GM21360 (cell line): Measurements from ENCODE around the gene LY6G6D.

ENCODE experiments used
- ATAC-seq: cut with Tn5 transposase; IDR thresholded peaks from one replicate; pipeline ENCODE4 v1.9.1; 2021; ENCODE audit warnings: mild to moderate bottlenecking, moderate library complexity; ENCODE audit not compliant: unreplicated experiment

LY6G6D gene

DNA sequence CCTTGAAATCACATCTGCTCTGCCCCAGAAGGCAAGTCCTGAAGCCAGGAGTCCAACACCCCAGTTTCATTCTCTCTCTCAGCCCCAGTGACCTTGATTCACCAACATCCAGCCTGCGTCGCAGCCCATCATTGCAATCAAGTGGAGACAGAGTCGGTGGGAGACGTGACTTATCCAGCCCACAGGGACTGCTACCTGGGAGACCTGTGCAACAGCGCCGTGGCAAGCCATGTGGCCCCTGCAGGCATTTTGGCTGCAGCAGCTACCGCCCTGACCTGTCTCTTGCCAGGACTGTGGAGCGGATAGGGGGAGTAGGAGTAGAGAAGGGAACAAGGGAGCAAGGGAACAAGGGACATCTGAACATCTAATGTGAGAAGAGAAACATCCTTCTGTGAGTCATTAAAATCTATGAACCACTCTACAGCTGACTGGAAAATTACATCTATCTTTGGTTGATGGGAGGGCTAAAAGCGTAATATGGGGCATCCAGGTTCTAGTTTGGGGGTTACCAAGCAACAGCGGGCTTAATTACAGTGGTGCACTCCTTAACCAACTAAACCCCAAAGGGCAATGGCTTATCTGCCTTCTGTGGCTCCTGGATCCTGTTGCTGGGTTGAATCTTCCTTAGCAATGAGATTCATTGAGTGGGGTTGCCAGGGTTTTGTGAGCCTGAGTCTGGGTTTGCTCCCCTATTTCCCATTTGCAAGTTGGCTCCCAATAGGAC is 2.5 kb downstream of the LY6G6D start:
- ATAC-seq: no peak

DNA sequence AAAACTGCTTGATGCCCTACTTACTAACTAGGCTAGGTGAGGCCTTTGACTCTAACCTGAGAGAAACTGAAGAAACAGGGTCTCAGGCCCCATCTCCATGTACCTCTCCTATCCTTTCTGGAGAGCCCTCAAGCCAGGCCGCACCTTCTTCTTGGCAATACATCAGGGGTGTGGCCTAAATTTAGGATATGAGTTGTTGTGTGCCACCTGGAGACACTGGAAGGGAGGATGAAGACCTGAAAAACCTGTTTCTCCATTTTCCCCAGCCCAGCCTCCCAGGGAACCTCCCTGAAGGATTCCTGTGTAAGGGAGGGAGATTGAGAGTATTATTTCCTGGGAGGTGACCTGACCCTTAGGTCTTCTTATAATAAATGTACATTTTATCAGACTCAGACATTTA is 3.1 kb downstream of the LY6G6D start:
- no peak for ATAC-seq

DNA sequence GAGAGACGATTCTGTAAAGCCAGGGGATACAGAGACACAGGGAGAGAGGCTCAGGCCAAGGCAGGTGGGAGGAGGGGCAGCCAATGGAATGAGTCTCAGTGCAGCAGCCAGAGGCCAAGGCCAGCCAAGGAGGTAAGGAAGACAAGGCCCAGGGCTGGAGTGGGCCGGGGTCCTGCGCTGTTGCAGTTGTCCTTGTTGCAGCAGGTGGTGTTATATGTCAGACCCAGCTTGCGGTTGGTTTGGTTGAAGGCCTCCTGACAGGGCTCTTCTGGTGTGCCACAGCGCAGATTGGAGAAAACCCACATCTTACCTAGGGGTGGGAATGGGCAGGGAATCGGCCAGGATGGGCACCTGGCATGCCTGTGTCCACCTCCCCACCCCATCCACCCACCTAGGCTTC is 3.9 kb downstream of the LY6G6D start:
- ATAC-seq: no peak

DNA sequence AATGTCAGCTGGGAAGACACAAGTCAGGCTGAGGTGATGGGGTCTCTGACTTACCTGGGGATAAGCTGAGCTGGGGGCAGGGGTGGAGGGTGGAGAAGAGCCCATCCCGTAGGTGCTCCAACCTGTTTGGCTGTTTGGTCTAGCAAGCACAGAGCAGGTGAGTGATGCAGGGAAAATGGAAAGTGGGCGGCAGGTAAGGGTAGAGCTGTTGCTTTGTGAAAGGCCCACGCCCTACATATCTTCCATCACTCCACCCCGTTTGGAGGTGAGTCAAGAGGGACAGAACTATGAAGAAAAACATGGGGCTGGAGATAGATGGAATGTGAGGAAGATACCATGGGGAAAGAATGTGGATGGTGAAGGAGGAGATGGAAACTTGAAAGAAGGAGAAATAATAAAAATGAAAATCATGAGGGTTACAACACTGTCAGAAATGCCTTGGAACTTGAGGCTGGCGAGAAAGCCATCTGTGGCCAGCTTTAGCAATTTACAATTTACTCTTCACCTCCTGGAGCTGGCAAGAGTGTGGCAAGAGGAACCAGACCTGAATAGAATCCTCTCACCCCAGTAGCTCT is 5.1 kb downstream of the LY6G6D start:
- ATAC-seq: no peak

DNA sequence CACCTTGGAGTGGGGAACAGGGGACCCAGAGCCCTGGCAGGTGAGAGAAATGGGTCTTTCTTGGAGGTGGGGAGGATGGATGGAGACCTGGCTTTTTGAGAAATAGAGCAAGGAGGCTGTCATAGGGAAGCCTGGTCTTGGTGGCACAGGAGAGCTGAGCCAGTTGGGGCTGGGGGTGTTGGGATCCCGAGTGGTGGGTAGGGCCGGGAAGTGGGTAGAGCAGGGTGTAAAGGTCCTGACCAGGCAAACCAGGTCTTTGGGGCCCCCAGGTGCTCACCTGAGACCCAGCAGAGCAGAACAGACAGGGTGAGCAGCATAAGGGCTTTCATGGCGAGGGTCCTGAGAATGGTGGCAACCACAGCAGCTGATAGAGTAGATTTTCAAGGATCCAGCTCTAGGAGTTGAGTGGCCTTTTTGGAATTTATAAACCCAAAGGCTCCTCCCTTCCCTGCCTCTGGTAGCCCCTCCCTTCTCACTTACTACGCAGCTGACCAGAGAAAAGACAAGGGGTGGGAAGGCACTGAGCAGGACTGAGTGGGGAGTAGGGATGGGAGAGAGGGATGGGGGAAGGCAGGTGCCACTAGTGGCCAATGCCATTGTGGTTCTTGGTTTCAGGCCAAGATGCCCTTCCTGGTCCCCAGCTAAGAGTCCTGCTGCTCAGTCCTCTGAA is 6.3 kb downstream of the LY6G6D start, which contains the start of gene LY6G6C:
Gene LY6G6C, minus strand, starts transcription at position 396 of the 670 bp plus-strand sequence. Its CDS starts 67 bp downstream, at position 329.
- no peak for ATAC-seq

DNA sequence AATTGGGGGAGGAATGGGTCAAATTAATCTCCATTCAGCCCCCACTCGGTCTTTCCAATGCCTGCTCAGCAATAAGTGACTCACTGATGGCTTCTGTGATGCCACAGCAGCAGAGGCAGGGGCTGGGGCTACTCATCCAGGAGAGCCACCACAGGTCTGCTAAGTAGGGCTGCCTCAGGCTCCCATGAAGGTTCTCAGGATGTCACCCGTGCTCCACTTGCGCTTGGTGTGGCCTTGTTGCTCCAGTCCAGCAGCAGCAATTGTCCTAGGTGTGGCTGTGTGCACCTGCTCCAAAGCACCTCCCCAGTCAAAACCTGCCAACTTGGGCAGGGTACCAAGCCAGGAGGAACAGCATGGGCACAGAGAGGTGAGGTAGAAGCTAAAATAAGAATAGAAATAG is 7.0 kb downstream of the LY6G6D start:
- no peak for ATAC-seq

DNA sequence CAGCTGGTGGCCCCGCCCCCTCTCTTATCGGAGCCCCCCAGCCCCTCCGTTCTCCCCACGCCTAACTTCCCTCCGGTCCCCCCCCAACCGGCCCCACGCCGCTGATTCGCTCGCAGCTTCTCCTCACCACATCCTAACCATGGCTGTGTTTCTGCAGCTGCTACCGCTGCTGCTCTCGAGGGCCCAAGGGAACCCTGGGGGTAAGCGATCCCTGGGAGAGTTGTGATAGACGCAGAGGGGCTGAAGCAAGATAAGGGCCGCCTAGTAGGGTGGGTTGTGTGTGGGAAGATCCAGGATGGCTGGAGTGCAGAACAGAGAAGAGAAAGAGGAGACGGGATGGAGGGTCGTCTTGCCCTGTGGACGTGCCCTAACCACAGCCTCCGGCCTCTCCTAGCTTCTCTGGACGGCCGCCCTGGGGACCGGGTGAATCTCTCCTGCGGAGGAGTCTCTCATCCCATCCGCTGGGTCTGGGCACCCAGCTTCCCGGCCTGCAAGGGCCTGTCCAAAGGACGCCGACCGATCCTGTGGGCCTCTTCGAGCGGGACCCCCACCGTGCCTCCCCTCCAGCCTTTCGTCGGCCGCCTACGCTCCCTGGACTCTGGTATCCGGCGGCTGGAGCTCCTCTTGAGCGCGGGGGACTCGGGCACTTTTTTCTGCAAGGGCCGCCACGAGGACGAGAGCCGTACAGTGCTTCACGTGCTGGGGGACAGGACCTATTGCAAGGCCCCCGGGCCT is 8.3 kb downstream of the LY6G6D start, which contains the start of gene MPIG6B:
Gene MPIG6B, plus strand, starts transcription at position 129 of the 735 bp plus-strand sequence. Its CDS starts 11 bp downstream, at position 140.
- ATAC-seq: no peak

DNA sequence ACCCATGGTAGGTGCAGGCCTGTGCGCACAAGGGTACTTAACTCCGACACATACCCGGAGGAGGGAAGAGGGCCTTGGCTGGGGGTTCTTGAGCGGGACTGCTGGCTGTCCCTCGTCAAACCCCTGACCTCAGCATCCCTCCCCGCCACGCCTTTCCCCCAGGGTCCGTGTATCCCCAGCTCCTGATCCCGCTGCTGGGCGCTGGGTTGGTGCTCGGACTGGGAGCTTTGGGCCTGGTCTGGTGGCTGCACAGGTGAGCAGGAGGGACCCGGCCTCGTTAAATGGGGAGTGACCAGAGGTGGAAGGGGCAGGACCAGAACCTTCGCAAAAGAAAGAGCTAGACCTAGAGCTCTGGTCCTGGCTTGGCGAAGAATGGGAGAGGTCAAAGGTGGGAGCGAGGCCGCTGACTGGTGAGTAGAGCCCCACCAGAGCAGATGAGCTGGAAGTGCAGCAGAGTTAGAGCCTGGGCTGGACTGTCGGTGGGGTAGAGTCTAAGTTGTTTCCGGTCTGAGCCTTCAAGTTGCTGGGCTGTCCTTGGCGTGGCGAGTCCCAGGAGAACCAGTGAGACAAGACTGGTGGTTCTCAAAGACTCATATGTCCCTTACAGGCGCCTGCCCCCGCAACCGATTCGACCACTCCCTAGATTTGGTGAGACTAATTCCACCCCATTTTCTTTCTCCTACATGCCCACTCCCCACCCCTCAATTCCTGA is 9.0 kb downstream of the LY6G6D start:
- ATAC-seq: no peak

DNA sequence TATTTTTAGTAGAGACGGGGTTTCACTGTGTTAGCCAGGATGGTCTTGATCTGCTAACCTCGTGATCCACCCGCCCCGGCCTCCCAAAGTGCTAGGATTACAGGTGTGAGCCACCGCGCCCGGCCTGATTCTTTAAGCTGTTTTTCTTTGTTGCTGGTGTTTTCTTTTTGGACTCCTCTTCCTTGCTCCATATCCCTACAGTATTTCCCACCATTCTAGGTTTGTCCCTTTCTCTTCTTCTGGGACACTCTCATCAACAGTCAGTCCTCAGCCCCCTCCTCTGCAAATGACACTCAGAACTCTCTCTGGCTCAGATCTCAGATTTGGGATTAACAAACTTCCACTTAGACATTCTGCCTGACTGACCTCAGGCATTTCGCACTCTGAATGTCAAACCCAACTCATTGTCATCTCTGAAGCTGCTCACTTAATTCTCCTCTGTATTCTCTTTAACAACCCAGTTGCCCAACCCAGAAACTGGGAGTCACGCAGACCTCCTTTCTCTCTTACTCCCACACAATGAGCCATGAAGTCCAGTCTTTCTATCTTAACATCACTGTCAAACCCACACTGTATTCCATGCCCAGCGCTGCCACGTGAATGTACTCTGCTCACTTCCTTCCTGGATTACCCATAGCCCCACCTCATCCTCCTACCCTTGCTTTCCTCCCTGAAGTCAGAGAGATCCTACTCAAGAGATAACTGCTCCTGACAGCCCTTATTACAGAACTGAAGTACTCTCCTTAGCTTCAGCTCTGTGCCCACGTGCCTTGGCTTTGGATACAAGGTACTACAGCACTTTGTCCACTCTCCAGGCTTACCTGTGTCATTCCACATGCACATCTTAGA is 10.6 kb downstream of the LY6G6D start:
- ATAC-seq: no peak

DNA sequence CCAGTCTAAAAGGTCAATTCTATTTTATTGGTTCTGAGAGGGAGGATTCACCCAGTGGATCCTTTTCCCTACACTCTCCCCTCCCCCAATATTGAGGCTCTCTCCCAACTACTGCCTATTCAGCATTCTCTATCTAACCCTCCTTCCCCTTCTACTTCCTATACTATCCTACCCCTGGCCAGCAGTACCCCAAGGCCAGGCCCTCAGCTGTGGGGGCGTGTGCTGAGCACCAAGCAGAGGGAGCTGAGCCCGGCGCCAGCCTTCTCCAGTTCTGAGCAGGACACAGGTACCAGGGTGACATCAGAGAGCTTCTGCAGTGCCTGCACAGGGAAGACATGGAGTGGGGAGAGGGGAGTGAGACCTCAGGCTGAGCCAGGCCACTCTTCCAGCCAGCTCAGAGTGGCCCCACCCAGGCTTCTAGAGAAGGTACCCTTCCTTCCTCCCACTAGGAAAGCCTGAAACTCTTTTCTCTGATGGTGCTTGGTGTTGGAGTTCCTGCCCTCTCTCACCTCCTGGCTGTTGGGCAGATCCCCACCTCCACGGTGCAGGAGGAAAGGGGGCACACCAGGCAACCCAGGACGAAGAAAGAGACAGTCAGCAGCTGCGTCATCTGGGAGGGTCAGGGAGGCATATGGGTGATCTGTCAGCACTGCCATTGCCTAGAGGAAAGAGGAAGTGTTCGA is 12.0 kb downstream of the LY6G6D start:
- ATAC-seq: no peak

DNA sequence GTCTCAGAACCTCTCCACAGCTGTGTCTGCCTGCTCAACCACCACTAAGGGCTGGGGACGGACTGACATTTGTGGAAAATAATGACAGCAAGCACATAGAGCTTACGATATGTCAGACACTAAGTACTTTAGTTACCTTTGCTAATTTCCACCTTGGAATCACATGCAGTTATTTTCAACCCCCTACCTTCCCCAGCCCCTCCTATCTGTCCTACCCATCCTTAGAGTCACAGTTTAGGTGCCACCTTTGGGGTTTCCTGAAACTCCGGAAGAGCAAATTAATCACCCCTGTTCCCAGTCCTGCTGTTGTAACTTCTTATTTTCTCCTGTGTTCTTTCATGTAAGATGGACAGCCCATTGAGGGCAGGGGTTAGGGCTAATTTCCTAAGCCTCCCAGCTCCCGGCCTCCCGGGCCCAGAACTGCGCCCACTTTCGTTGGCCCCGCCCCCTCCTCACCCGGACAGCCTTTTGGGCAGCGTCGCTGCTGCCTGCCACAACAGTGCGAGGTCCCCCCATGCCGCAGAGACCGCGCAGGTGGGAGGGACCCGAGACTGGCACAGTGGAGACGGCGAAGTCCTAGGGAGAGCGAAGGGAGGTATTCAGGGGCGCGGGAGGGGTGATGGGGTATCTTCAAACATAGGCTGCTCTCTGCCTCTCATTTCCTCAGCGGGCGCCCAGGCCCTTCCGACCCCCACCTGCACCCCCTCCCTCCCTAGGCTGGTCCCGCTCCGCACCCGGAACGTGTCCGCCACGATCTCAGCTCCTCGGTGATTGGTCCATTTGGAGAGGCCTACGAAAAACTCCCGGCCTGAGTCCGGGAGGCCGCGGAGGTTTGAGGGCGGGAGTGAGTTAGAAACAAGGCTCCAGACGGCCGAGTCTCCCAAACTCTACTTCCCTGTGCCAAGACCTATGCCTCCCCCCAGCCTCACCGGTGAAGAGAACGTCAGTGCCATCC is 12.8 kb downstream of the LY6G6D start:
- ATAC-seq: no peak

DNA sequence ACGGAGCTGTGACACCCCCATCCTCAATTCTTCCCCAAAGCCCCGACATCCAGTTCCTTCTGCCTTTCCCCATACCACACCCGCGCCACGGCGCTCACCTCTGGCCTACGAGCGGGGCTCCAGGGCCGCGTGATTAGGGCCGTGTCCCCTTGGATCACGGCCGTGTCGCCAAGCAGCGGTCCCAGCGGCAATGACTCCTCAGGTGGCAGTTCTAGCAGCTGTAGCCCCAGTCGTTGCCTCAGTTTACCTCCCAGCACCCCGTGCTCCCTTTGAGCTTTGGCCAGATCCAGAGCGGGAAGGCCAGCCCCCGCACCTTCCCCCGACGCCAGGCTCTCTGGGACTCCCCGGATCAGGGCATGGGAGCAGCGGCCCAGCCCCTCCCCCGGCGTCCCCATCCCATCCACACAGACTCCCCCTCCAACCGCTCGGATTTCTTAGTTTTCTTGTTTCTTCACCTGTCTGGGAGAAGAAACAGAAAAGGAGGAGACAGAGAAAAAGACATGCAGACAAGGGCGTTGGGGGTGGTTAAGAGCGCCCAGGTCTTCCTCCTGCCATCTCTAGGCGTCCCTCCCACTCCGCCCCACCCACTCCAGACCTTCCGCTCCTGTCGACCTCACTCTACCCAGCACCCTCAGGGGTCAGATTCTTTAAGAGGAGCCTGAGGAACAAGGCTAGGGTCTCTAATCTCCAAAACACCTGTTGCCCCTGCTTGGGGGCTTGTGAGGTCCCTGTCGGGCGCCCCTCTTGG is 13.8 kb downstream of the LY6G6D start, which contains the start of gene DDAH2:
Gene DDAH2, minus strand, starts transcription at position 533 of the 748 bp plus-strand sequence. Its CDS starts 138 bp downstream, at position 395.
- no peak for ATAC-seq

DNA sequence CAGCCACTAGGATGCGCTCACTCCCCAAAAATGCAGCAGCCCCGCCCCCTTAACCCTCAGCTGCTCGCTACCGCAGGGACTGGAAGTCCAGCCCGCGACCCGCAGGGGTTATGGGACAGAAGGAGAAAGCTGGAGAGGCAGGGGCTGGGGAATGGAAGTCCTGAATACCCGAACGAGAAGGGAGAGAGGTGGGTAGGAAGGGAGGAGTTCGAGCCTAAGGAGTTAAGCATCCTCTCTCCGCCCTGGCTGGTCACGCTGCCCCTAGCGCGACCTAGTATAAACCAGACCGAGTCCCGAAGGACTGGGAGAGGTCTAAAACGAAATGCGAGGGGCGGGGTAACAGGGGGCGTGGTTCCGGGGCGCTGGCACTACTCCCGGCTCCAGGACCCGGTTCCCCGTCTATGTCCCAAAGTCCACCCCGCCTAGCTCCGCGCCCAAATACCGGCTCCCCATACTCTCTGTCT is 14.4 kb downstream of the LY6G6D start:
- ATAC-seq: no peak

DNA sequence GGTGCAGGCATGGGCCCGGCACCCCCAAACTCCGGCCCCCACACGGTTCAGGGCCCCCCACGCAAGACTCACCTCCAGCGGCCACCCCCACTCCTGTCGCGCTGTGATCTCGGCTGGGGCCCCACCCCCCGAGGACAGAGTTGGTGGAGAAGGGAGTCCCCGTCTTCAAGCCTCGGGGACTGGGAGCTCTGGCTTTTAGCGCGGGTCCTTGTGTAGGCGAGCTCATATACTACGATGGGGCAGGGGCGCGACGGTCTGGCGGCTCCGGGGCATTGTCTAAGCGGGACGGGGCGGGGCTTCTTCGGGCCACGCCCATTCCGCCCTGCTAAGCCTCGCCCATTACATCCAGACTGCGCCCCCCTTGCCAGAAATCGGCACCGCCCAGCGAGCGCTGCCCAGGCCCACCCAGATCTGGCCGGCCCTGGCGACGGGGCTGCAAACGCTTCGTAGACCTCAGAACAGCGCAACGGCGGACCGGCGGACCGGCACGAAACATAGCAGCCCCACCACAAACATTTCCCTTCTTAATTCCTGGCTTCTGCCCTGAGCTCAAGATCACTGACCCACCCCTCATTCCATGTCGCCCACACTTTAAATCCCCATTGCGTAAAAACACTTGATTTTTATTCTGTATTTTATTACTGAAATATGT is 15.0 kb downstream of the LY6G6D start:
- ATAC-seq: no peak

DNA sequence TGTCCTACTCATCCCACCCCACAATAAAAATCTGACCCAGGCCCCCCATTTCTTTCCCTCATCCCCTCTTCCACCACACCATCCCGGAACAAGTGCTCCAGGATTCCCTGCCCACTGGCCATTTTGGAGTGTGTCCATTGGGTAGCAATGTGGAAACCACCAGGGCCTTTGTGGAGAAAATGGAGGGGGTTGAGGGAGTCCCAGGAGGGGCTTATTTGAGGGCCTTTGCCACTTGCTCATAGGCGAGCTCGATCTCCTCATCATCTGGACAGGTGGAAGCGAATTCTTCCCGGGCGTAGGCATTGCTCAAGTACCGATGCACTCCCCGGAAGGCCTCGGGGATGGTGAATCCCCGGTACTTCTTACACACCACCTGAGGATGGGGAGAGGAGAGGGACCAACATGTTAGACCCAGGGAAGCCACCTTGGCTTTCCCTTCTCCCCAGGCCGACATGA is 15.5 kb downstream of the LY6G6D start:
- ATAC-seq: no peak

DNA sequence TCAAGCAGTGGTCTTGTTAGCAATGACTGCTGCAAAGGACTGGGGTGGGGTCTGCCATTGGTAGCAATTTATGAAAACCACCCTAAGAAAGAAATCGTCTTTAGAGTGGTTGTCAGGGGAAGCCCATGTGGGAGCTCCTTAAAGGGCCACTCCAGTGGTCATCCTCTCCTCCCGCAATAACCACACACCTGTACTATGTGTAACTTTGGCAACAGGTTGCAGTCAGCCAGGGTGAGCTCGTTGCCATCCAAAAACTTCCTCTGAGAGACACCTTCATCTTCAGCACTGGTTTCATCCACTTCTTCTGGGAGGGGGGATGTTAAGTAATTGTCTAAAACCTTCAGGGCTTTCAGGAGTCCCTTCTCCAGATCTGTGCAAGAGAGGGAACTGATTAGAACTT is 16.9 kb downstream of the LY6G6D start:
- no peak for ATAC-seq

DNA sequence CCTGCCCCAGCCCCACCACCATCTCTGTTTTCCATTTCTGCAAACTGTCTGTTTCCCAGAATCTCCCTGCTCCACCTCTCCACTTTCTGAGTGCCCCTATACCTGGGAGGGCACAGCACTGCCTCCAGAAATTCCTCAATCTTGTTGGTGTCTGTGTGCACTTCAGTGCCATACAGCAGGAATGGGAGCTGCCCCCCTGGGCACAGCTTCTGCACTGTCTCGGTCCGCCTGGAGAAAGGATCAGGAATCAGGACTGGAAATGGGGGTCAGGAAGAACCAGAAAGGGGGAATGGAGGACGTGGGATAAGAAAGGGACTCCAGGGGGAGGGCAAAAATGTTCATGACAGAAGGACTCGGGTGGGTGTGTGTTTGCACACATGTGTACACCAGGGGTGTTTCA is 18.6 kb downstream of the LY6G6D start:
- no peak for ATAC-seq
